GM12891 (cell line): ENCODE data around the gene ABCA8.

Source experiments
- DNase-seq: peaks from one replicate; pipeline ENCODE4 v3.0.0; 2011; ENCODE audit warnings: low spot score; ENCODE audit not compliant: insufficient read length
- FAIRE-seq: peaks from 2 replicates; lab custom pipeline; 2011; peaks lifted over from hg19 to GRCh38; lab: Jason Lieb, UNC
- PAX5 ChIP-seq: IDR thresholded peaks from 2 replicates; pipeline ENCODE4 v1.6.1; 2011; ENCODE audit warnings: low read length, moderate library complexity, mild to moderate bottlenecking; ENCODE audit not compliant: insufficient read depth, severe bottlenecking
- POLR2A ChIP-seq: IDR thresholded peaks from 2 replicates; pipeline ENCODE4 v1.6.1; 2011; ENCODE audit warnings: low read depth, low read length, control low read depth
- POLR2AphosphoS5 ChIP-seq: IDR thresholded peaks from 2 replicates; pipeline ENCODE4 v1.6.1; 2011; ENCODE audit warnings: low read depth, low read length, control low read depth
- POU2F2 ChIP-seq: IDR thresholded peaks from 2 replicates; pipeline ENCODE4 v1.6.1; 2011; ENCODE audit warnings: low read depth, mild to moderate bottlenecking, control low read depth, low read length, moderate library complexity
- SPI1 ChIP-seq: IDR thresholded peaks from 2 replicates; pipeline ENCODE4 v1.6.1; 2011; ENCODE audit warnings: low read depth, low read length, control low read depth
- TAF1 ChIP-seq: IDR thresholded peaks from 2 replicates; pipeline ENCODE4 v1.6.1; 2011; ENCODE audit warnings: low read depth, low read length, control low read depth

Gene ABCA8

GRCh38 chr17:68906638-68907037, 48.6 kb downstream of the ABCA8 start:
- DNase-seq (no peak), FAIRE-seq (no peak)
- no peak for TF ChIP-seq TAF1
- no peak for TF ChIP-seq PAX5
- TF ChIP-seq POU2F2 = no peak
- TF ChIP-seq SPI1 = no peak
- TF ChIP-seq POLR2AphosphoS5 = no peak
- TF ChIP-seq POLR2A = no peak

- FAIRE-seq (no peak), DNase-seq (no peak)
- no peak for TF ChIP-seq TAF1
- no peak for TF ChIP-seq SPI1
These were observed 51.9 kb downstream of the ABCA8 start for GRCh38 chr17:68903286-68903685.

- no peak for FAIRE-seq
- no peak for TF ChIP-seq POU2F2
These were observed 57.6 kb downstream of the ABCA8 start for GRCh38 chr17:68897557-68897956.

DNA sequence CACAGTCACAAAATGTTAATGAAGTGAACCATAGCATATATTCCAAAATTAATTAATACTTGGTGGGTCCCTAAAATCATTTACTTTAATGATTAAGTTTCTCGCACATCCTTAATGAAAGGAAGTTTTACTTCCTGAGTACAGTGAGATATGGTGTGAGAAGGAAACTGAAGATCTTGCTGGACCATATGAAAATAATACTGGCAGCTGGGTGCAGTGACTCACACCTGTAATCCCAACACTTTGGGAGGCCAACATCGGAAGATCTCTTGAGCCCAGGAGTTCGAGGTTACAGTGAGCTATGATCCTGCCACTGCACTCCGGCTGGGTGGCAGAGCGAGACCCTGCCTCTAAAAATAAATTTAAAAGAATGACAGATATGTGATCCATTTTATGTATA, 62.5 kb downstream of the ABCA8 start:
- no peak for DNase-seq
- FAIRE-seq = no peak
- no peak for TF ChIP-seq POLR2A
- TF ChIP-seq POLR2AphosphoS5 = no peak
- TF ChIP-seq TAF1 = no peak
- TF ChIP-seq PAX5 = no peak
- TF ChIP-seq SPI1 = no peak
- TF ChIP-seq POU2F2 = no peak

More at GRCh38 chr17:68897557-68897956, 57.6 kb downstream of the ABCA8 start:
- no peak for DNase-seq

- DNase-seq (no peak), FAIRE-seq (no peak)
- TF ChIP-seq POU2F2 (no peak), POLR2A (no peak), TAF1 (no peak), SPI1 (no peak), PAX5 (no peak), POLR2AphosphoS5 (no peak)
These were observed 63.0 kb downstream of the ABCA8 start for GRCh38 chr17:68892193-68892592.

DNA sequence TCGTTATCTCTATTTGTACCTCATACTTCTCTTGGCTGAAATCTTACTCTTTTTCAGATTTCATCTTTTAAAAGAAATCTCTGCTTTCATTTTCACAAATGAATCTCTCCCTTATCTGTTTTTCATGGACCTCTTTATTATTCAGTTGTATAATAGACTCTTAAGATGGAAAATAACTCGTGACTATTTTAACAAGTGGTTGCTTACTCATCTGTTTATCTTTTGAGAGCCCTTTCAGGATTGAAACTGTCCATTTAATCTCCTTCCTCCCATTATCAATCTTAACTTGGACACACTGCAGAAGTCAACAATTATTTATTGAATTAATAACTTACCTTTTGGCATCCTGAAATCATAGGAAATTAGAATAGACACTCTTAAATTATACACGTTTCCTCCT, 68.8 kb downstream of the ABCA8 start:
- no peak for TF ChIP-seq POLR2A
- TF ChIP-seq PAX5 = no peak
- no peak for TF ChIP-seq POU2F2
- TF ChIP-seq SPI1 = no peak
- no peak for TF ChIP-seq TAF1
- no peak for TF ChIP-seq POLR2AphosphoS5
- DNase-seq (no peak), FAIRE-seq (no peak)

DNA sequence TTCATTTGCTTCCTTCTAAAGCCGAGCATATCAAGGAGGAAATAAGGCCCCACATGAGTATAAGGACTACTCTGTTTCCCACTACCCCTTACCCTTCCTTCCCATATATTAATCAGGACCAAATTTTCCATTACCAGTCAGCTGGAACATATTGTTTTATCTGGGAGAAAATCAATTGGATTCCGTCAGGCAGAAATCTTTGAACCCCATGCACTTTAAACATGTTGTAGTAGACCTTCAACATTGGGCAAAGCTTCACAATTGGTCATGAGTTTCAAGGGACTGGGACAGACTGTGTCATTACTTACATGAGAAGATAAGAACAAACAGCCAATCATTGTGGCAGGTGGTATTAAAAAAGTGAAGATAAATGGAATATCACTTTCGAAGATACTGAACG, 70.3 kb downstream of the ABCA8 start:
- DNase-seq (no peak), FAIRE-seq (no peak)
- TF ChIP-seq POU2F2 = no peak
- TF ChIP-seq TAF1 = no peak

- no peak for DNase-seq
- FAIRE-seq = no peak
These were observed 76.8 kb downstream of the ABCA8 start for GRCh38 chr17:68878226-68878885.

GRCh38 chr17:68871447-68871846, 83.7 kb downstream of the ABCA8 start:
- TF ChIP-seq SPI1 (no peak), TAF1 (no peak), POLR2AphosphoS5 (no peak), PAX5 (no peak), POLR2A (no peak)
- DNase-seq (no peak), FAIRE-seq (no peak)

More at GRCh38 chr17:68878226-68878885, 76.8 kb downstream of the ABCA8 start:
- no peak for TF ChIP-seq POLR2AphosphoS5
- no peak for TF ChIP-seq POU2F2
- TF ChIP-seq PAX5 = no peak
- TF ChIP-seq POLR2A = no peak
- no peak for TF ChIP-seq TAF1
- no peak for TF ChIP-seq SPI1

DNA sequence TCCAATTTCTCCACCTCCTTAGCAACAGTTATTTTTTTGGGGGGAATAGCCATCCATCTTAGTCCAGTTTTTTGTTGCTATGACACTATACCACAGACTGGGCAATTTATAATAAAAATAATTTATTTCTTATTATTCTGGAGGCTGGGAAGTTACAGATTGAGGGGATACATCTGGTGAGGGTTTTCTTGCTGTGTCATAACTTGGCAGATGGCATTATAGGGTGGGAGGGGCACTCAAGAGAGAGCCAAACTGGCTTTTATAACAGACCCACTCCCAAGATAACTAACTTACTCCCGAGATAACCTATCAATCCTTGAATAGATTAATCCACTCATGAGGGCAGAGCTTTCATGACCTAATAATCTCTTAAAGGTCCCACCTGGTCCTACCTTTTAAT, 84.2 kb downstream of the ABCA8 start:
- FAIRE-seq = no peak
- DNase-seq = no peak
- TF ChIP-seq SPI1 (no peak), POLR2A (no peak), PAX5 (no peak), POLR2AphosphoS5 (no peak), POU2F2 (no peak), TAF1 (no peak)
